Activated CD8-positive, alpha-beta T cell treated with anti-CD3 and anti-CD28 coated beads for 36 hours (primary cell): Measurements from ENCODE around the gene MORN5. TPM values are rescaled to one million over a fixed set of nuclear protein-coding genes. Genes with fewer than 3 reads are reported as not detected.

Experiments
- ATAC-seq: fragments of 200-7000 bp; cut with Tn5 transposase; one replicate; pipeline ENCODE4 v1.10.0; 2021; ENCODE audit warnings: mild to moderate bottlenecking, moderate library complexity
- CTCF ChIA-PET: fragments of 350-600 bp; sonication (Branson Sonifier 250); formaldehyde crosslinking; loops from one replicate; lab custom pipeline; 2021; ENCODE audit warnings: antibody characterized with exemption; lab: Charles Lee
- POLR2A ChIA-PET: fragments of 350-600 bp; sonication (Branson Sonifier 250); formaldehyde crosslinking; loops from one replicate; lab custom pipeline; 2021; ENCODE audit warnings: antibody characterized with exemption; lab: Charles Lee
- DNase-seq: peaks from one replicate; pipeline ENCODE4 v3.0.0-alpha.2; 2020
- H3K27ac Mint-ChIP-seq: one replicate; pipeline ENCODE4 v1.8.0; 2021; ENCODE audit warnings: mild to moderate bottlenecking, mixed read lengths
- H3K27me3 Mint-ChIP-seq: one replicate; pipeline ENCODE4 v1.8.0; 2021; ENCODE audit warnings: mixed read lengths
- H3K36me3 Mint-ChIP-seq: one replicate; pipeline ENCODE4 v1.8.0; 2021; ENCODE audit warnings: low read depth, mixed read lengths
- H3K4me1 Mint-ChIP-seq: one replicate; pipeline ENCODE4 v1.8.0; 2021; ENCODE audit warnings: low read depth, mixed read lengths
- H3K4me3 Mint-ChIP-seq: one replicate; pipeline ENCODE4 v1.8.0; 2021; ENCODE audit warnings: mild to moderate bottlenecking, moderate library complexity, mixed read lengths
- H3K9me3 Mint-ChIP-seq: one replicate; pipeline ENCODE4 v1.8.0; 2021; ENCODE audit warnings: mixed read lengths
- intact Hi-C: fragments of 100-400 bp; cut with micrococcal nuclease; formaldehyde crosslinking; loops from one replicate; pipeline ENCODE4 v1.10.0; 2022
- total RNA-seq, 2 experiments: library from RNA; stranded (reverse); gene quantifications; one replicate each; pipeline ENCODE4 v1.2.3, GENCODE V29; 2021
- TF ChIP-seq, protein P1 (sequence below): fragments of 200-600 bp; IDR thresholded peaks from one replicate; pipeline ENCODE4 v1.8.0; 2022; ENCODE audit warnings: antibody characterized with exemption, mild to moderate bottlenecking

The MORN5 gene
- total RNA-seq, 2 experiments from 2014 or later = not detected

DNA sequence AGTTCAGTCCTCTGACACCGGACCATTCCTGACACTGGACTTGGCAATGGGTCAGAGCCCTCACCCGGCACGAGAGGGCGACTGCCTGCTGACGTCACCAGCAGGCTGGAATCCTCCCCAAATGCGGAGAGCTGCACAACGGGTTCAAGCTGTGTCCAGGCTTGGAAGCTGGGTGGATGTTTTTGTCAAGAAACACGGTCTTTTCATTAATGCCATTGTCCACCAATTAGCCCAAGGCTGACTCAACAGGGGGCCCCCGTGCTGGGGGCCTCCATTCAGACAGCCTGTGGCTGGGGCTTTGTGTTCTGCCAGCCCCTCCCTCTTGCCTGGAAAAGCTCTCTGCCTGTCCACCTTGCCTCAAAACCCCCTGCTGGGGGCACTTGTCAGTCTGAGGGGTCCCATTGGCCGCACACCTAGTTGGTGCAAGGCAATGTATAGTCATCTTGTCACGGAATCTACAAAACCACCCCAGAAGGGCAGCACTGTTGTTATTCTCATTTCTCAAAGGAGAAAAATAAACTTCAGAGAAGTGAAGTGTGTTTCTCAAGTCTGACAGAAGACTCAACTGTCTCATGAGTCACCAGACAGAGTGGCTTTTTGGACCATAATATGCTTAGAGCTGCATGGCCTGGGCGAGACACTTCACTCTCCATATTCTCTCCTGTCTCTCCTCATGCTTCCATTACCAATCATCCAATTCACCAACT, 24.7 kb upstream of the MORN5 start:
- no peak for ATAC-seq
- H3K27me3 Mint-ChIP-seq = peaks cover 1% of the 10 kb centered on the region
- no peak overlapping the region for H3K4me3 Mint-ChIP-seq
- ChIA-PET POLR2A (no interaction called here), CTCF (interaction anchor here (1.2 to 6.6 kb wide), 4 partner anchors 10 to 215 kb away, joined by 5 to 38 read pairs (median 7); no protein-coding TSS in a partner anchor)
- intact Hi-C loops = no loop called here
- H3K27ac Mint-ChIP-seq = no peak overlapping the region
- TF ChIP-seq, protein P1, sequence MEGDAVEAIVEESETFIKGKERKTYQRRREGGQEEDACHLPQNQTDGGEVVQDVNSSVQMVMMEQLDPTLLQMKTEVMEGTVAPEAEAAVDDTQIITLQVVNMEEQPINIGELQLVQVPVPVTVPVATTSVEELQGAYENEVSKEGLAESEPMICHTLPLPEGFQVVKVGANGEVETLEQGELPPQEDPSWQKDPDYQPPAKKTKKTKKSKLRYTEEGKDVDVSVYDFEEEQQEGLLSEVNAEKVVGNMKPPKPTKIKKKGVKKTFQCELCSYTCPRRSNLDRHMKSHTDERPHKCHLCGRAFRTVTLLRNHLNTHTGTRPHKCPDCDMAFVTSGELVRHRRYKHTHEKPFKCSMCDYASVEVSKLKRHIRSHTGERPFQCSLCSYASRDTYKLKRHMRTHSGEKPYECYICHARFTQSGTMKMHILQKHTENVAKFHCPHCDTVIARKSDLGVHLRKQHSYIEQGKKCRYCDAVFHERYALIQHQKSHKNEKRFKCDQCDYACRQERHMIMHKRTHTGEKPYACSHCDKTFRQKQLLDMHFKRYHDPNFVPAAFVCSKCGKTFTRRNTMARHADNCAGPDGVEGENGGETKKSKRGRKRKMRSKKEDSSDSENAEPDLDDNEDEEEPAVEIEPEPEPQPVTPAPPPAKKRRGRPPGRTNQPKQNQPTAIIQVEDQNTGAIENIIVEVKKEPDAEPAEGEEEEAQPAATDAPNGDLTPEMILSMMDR = no peak
- no peak for DNase-seq
- H3K36me3 Mint-ChIP-seq = no peaks in the 10 kb centered on the region
- no peaks in the 10 kb centered on the region for H3K4me1 Mint-ChIP-seq
- H3K9me3 Mint-ChIP-seq = no peaks in the 10 kb centered on the region

DNA sequence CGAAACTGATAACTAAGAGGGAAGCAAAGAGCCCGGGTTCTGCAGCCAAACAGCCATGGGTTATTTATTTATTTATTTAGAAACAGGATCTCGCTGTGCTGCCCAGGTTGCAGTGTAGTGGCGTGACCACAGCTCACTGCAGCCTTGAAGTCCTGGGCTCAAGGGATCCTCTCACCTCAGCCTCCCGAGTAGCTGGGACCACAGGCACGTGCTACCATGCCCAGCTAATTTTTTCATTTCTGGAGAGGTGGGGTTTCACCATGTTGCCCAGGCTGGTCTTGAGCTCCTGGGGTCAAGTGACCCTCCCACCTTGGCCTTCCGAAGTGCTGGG, 24.2 kb upstream of the MORN5 start:
- no peak for DNase-seq
- no peak for ATAC-seq
- TF ChIP-seq, protein P1 = no peak
- no peaks in the 10 kb centered on the region for H3K9me3 Mint-ChIP-seq
- intact Hi-C loops = no loop called here
- no peak overlapping the region for H3K27ac Mint-ChIP-seq
- POLR2A ChIA-PET = no interaction called here
- no peak overlapping the region for H3K4me3 Mint-ChIP-seq
- CTCF ChIA-PET = interaction anchor here (1.2 to 6.6 kb wide), 5 partner anchors 10 to 215 kb away, joined by 3 to 38 read pairs (median 6); no protein-coding TSS in a partner anchor
- no peaks in the 10 kb centered on the region for H3K4me1 Mint-ChIP-seq
- no peaks in the 10 kb centered on the region for H3K36me3 Mint-ChIP-seq
- H3K27me3 Mint-ChIP-seq = peaks cover 1% of the 10 kb centered on the region

DNA sequence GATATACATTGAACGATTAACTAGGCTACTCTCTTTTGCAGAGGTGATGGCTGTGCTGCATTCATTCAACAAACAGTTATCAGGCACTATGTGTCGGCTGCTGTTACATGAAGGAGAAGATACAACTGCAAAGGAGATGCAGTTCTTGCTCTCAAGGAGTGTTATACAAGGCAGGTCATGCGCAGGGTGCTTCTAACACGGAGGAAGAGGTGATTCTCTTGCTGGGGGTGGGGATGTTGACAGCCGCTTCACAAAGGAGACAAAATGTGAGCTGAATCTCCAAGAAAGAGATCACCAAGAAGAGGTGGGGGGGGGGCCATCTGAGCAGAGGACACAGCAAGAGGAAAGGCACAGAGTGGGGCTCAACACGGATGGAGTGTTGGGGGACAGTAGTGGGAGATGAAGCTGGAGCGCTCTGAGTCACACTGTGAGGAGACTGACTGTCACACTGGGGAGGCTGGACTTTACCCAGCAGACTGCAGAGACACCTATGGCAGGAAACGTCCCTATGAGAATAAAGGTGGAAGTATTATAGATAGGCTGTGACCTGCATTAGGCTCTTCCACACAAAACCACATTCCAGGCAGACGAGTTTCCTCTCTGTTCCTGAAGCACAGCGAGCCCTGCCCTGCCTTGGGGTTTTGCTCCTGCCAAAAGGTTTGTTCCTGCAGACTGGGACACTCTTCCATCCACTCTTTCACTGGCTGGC, 21.0 kb upstream of the MORN5 start:
- no peak for ATAC-seq
- TF ChIP-seq, protein P1 = no peak
- Mint-ChIP-seq H3K27me3 (no peaks in the 10 kb centered on the region), H3K4me1 (no peaks in the 10 kb centered on the region), H3K27ac (no peak overlapping the region), H3K36me3 (peaks cover 2% of the 10 kb centered on the region), H3K4me3 (no peak overlapping the region), H3K9me3 (no peaks in the 10 kb centered on the region)
- POLR2A ChIA-PET = interaction anchor here (0.7 to 0.8 kb wide), 2 partner anchors 13 to 492 kb away, joined by 3 read pairs; no protein-coding TSS in a partner anchor
- intact Hi-C loops = no loop called here
- CTCF ChIA-PET = interaction anchor here (1.5 kb wide), 2 partner anchors 10 to 40 kb away, joined by 3 to 7 read pairs; no protein-coding TSS in a partner anchor
- DNase-seq = no peak

DNA sequence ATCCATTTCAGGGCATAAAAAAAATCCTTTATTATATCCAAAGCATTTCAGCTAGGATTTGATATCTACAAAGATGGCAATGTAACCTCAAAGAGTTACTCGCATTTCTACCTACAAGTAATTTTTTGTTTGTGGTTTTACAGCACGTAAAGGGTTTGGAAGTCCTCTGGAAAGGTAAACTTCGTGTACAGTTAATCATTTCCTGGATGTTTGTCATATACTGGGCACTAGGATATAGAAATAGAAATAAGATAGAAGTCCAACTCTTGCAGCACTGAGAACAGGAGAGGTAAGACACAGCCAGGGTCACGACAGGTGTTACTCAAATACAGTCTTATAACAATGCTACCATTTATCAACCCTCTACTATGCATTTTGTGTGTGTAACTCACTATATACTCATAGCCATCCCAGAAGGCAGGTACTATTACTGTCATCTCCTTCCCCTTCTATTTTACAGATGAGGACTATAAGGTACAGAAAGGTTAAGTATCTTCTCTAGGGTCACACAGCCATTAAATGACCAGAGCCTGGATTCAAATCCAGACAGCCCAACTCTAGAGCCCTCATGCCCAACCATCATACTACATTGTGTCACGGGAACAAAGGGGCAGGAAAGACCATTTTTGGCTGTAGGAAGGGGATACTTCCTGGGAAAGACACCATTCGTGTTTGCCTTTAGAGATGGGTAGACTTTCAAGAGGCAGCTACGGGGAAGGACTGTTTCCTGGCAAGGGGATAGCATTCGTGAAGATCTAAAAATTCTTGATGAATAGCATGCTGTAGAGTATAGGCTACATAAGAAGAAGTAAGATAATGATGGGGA, 19.1 kb upstream of the MORN5 start:
- Mint-ChIP-seq H3K9me3 (no peaks in the 10 kb centered on the region), H3K27me3 (no peaks in the 10 kb centered on the region), H3K4me1 (no peaks in the 10 kb centered on the region), H3K4me3 (no peak overlapping the region), H3K27ac (no peak overlapping the region), H3K36me3 (peaks cover 7% of the 10 kb centered on the region)
- ATAC-seq (no peak), DNase-seq (no peak)
- intact Hi-C loops = no loop called here
- ChIA-PET POLR2A (no interaction called here), CTCF (interaction anchor here (1.5 kb wide), 1 partner anchor 16 kb away, joined by 7 read pairs; no protein-coding TSS in a partner anchor)
- TF ChIP-seq, protein P1 = no peak
